Central memory CD8-positive, alpha-beta T cell (primary cell): ENCODE results near the gene AGPAT3.

Source experiments
- ATAC-seq: fragments of 150-1000 bp; cut with Tn5 transposase; replicated peaks from 2 replicates; pipeline ENCODE4 v1.10.0; 2022; ENCODE audit warnings: mild to moderate bottlenecking, moderate FRiP score, moderate number of reproducible peaks; ENCODE audit not compliant: poor library complexity, severe bottlenecking; ENCODE audit errors: extremely low read depth
- DNase-seq, 2 donors: peaks; one replicate each; pipeline ENCODE4 v3.0.0; 2021; ENCODE audit warnings: low spot score in 2 of 2
- H3K27ac Mint-ChIP-seq: one replicate; pipeline ENCODE4 v1.8.0; 2022; ENCODE audit warnings: low read depth, mild to moderate bottlenecking, moderate library complexity, mixed read lengths
- H3K27me3 Mint-ChIP-seq: one replicate; pipeline ENCODE4 v1.8.0; 2022; ENCODE audit warnings: mixed read lengths
- H3K36me3 Mint-ChIP-seq: one replicate; pipeline ENCODE4 v1.8.0; 2022; ENCODE audit warnings: mild to moderate bottlenecking, moderate library complexity, mixed read lengths; ENCODE audit not compliant: insufficient read depth
- H3K4me1 Mint-ChIP-seq: one replicate; pipeline ENCODE4 v1.8.0; 2022; ENCODE audit warnings: mixed read lengths
- H3K4me3 Mint-ChIP-seq: one replicate; pipeline ENCODE4 v1.8.0; 2022; ENCODE audit warnings: mild to moderate bottlenecking, moderate library complexity, mixed read lengths
- H3K9me3 Mint-ChIP-seq: one replicate; pipeline ENCODE4 v1.8.0; 2022; ENCODE audit warnings: mixed read lengths

Gene AGPAT3

DNA sequence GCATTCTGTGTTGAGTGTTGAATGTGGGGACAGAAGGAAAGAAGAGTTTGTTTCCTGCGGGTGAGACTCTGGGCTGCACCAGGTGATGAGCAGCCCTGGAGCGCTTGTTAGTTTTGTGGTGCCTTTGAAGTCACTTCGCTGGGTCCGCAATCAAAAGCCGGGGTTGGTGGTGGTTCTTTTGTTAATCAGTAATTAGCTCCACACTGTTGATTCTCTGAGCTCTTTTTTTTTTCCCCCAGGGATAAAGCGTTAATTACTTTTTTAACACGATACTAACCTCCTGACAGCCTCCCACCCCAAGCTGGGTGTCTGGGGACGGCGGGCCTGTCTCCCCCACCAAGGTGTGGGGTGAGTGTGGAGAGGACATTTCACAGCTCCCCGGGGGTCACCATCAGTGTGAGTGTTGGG is 56.6 kb downstream of the AGPAT3 start:
- ATAC-seq (peak; percentile 13), DNase-seq (no peak)
- peak overlapping the region; percentile 55 for H3K4me3 Mint-ChIP-seq
- peaks cover 53% of the 10 kb centered on the region for H3K4me1 Mint-ChIP-seq
- peaks cover 32% of the 10 kb centered on the region for H3K36me3 Mint-ChIP-seq
- H3K9me3 Mint-ChIP-seq: no peaks in the 10 kb centered on the region
- H3K27ac Mint-ChIP-seq: peak overlapping the region; percentile 78
- H3K27me3 Mint-ChIP-seq: no peaks in the 10 kb centered on the region

GRCh38 chr21:43921979-43922945 is 57.2 kb downstream of the AGPAT3 start:
- peak overlapping the region; percentile 78 for H3K27ac Mint-ChIP-seq
- H3K27me3 Mint-ChIP-seq: no peaks in the 10 kb centered on the region
- H3K4me3 Mint-ChIP-seq: peak overlapping the region; percentile 55
- DNase-seq (peak in 1 of 2 donors; percentile 24), ATAC-seq (peak; percentile 27)
- H3K4me1 Mint-ChIP-seq: peaks cover 46% of the 10 kb centered on the region
- H3K36me3 Mint-ChIP-seq: peaks cover 27% of the 10 kb centered on the region
- H3K9me3 Mint-ChIP-seq: no peaks in the 10 kb centered on the region

DNA sequence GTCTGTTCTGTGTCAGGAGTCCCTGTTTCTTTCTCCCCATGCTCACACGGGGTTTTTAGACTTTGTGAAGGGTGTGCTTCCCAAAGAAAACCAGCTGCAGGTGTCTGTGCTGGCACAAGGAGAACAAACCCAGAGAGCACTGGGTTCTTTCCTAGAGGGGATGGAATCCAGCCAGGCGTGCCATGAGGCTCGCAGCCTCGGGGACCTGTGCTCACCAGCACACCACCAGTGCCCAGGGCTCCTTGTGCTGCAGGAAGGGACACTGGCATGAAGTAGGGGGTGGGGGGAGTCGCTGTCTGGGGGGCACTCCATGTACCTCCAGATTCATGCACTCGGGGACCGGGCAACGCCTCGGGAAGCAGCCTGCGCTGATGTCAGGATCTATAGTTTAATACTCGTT is 57.9 kb downstream of the AGPAT3 start:
- Mint-ChIP-seq H3K27me3 (no peaks in the 10 kb centered on the region), H3K27ac (no peak overlapping the region), H3K4me1 (peaks cover 40% of the 10 kb centered on the region), H3K9me3 (no peaks in the 10 kb centered on the region), H3K36me3 (peaks cover 21% of the 10 kb centered on the region), H3K4me3 (no peak overlapping the region)
- no peak for ATAC-seq
- DNase-seq: no peak

GRCh38 chr21:43923391-43923790 is 58.4 kb downstream of the AGPAT3 start:
- no peaks in the 10 kb centered on the region for H3K9me3 Mint-ChIP-seq
- peaks cover 36% of the 10 kb centered on the region for H3K4me1 Mint-ChIP-seq
- no peak overlapping the region for H3K4me3 Mint-ChIP-seq
- ATAC-seq (no peak), DNase-seq (no peak)
- no peaks in the 10 kb centered on the region for H3K27me3 Mint-ChIP-seq
- H3K36me3 Mint-ChIP-seq: peaks cover 19% of the 10 kb centered on the region
- H3K27ac Mint-ChIP-seq: no peak overlapping the region

DNA sequence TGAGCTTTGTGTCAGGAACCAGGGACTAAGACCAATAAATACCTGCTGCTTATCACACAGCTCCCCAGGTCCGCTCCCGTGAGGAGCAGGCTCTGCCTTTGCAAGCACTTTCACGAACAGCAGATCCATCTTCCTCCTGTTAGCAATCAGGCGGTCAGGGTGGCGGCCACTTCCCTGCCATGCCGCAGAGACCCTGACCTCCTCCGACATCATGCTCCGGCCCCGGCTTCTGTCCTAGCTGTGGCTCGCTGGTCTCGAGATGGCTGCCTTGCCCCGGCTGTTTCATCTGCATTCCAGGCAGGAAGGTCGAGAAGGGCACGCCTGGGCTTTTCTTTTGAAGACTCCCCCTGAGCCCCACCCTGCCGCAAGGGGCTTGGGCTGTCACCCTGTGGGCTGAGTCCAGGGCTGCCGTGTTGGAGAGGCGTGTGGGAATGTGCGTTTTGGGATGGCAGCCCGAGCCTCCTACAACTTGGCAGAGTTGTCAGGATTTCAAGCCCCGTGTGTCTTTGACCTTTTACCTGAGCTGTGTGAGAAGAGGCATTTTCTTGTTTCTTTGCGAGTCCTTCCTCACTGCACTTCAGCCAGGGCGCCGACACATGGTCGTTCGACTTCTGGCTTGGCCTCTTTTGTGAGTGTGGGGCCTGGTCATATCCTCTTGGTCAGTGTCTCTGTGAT is 59.5 kb downstream of the AGPAT3 start:
- Mint-ChIP-seq H3K4me1 (peaks cover 26% of the 10 kb centered on the region), H3K36me3 (peaks cover 19% of the 10 kb centered on the region), H3K27me3 (no peaks in the 10 kb centered on the region), H3K9me3 (no peaks in the 10 kb centered on the region), H3K4me3 (no peak overlapping the region), H3K27ac (no peak overlapping the region)
- ATAC-seq (no peak), DNase-seq (no peak)

GRCh38 chr21:43925096-43925481 is 60.1 kb downstream of the AGPAT3 start:
- peaks cover 22% of the 10 kb centered on the region for H3K4me1 Mint-ChIP-seq
- H3K27me3 Mint-ChIP-seq: no peaks in the 10 kb centered on the region
- peaks cover 20% of the 10 kb centered on the region for H3K36me3 Mint-ChIP-seq
- no peak for ATAC-seq
- H3K9me3 Mint-ChIP-seq: no peaks in the 10 kb centered on the region
- H3K27ac Mint-ChIP-seq: no peak overlapping the region
- DNase-seq: no peak
- no peak overlapping the region for H3K4me3 Mint-ChIP-seq

DNA sequence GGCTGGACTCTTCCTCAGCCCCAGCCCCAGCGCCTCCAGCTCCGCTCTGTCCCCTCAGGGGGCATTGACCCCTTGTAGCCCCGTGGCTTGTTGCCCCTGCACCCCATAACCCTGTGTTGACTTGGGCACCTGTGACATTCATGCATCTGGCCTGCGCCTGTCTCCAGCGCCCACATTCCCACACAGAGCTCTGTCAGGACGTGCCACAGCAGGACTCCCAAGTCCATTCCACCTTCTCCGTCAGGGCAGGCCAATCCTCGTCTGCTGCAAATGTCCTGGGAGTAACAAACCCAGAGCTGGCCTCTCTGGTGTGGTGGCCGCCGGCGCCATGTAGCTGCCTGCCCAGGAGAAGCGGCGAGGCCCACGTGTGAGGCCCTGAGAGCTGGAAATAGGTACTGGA is 60.6 kb downstream of the AGPAT3 start:
- Mint-ChIP-seq H3K36me3 (peaks cover 20% of the 10 kb centered on the region), H3K4me3 (no peak overlapping the region), H3K4me1 (peaks cover 17% of the 10 kb centered on the region), H3K27me3 (no peaks in the 10 kb centered on the region), H3K9me3 (no peaks in the 10 kb centered on the region), H3K27ac (no peak overlapping the region)
- ATAC-seq: no peak
- DNase-seq: no peak

- H3K9me3 Mint-ChIP-seq: no peaks in the 10 kb centered on the region
- peaks cover 12% of the 10 kb centered on the region for H3K4me1 Mint-ChIP-seq
- no peak for ATAC-seq
- no peak for DNase-seq
- H3K27me3 Mint-ChIP-seq: no peaks in the 10 kb centered on the region
- no peak overlapping the region for H3K4me3 Mint-ChIP-seq
- peaks cover 18% of the 10 kb centered on the region for H3K36me3 Mint-ChIP-seq
- no peak overlapping the region for H3K27ac Mint-ChIP-seq
These were observed 61.2 kb downstream of the AGPAT3 start for GRCh38 chr21:43926196-43926595.

- H3K27ac Mint-ChIP-seq: no peak overlapping the region
- DNase-seq: no peak
These were observed 62.7 kb downstream of the AGPAT3 start for GRCh38 chr21:43927591-43928221.

GRCh38 chr21:43928222-43929125 is 63.5 kb downstream of the AGPAT3 start:
- H3K27me3 Mint-ChIP-seq: no peaks in the 10 kb centered on the region
- H3K9me3 Mint-ChIP-seq: no peaks in the 10 kb centered on the region
- peaks cover 16% of the 10 kb centered on the region for H3K36me3 Mint-ChIP-seq
- no peak overlapping the region for H3K27ac Mint-ChIP-seq
- DNase-seq: no peak
- H3K4me1 Mint-ChIP-seq: peaks cover 20% of the 10 kb centered on the region
- no peak overlapping the region for H3K4me3 Mint-ChIP-seq
- ATAC-seq: no peak

More at GRCh38 chr21:43927591-43928221, 62.7 kb downstream of the AGPAT3 start:
- Mint-ChIP-seq H3K9me3 (no peaks in the 10 kb centered on the region), H3K4me3 (no peak overlapping the region), H3K27me3 (no peaks in the 10 kb centered on the region), H3K36me3 (peaks cover 15% of the 10 kb centered on the region), H3K4me1 (peaks cover 13% of the 10 kb centered on the region)
- no peak for ATAC-seq

- Mint-ChIP-seq H3K27ac (no peak overlapping the region), H3K4me1 (peaks cover 20% of the 10 kb centered on the region), H3K4me3 (no peak overlapping the region), H3K36me3 (peaks cover 14% of the 10 kb centered on the region), H3K27me3 (no peaks in the 10 kb centered on the region), H3K9me3 (no peaks in the 10 kb centered on the region)
- ATAC-seq (no peak), DNase-seq (no peak)
These were observed 64.4 kb downstream of the AGPAT3 start for GRCh38 chr21:43929217-43929971.
